OCI-LY3 (cell line): ENCODE results near the gene TFAP2A.

Experiments used
- H2AFZ ChIP-seq: fragments of 200-600, 300-600 bp; shearing (Covaris generic); 2 replicates; pipeline ENCODE4 v1.6.0; 2014; ENCODE audit warnings: antibody characterized with exemption, low read depth, low read length
- H3K27ac ChIP-seq: fragments of 200-600, 300-600 bp; sonication (generic); 2 replicates; pipeline ENCODE4 v1.5.1; 2014; ENCODE audit warnings: mild to moderate bottlenecking, low read length, moderate library complexity, mixed read lengths
- H3K27me3 ChIP-seq: fragments of 200-600, 300-600 bp; sonication (generic); 2 replicates; pipeline ENCODE4 v1.6.1; 2014; ENCODE audit warnings: low read depth, low read length, mixed read lengths
- H3K36me3 ChIP-seq: fragments of 200-600, 300-600 bp; sonication (generic); replicated peaks from 2 replicates; pipeline ENCODE3; 2014; ENCODE audit warnings: low read depth, low read length, mixed read lengths
- H3K4me1 ChIP-seq: fragments of 300-600, 200-600 bp; sonication (generic); 2 replicates; pipeline ENCODE4 v1.6.1; 2014; ENCODE audit warnings: low read length, mixed read lengths
- H3K4me2 ChIP-seq: fragments of 200-600, 300-600 bp; sonication (generic); 2 replicates; pipeline ENCODE4 v1.6.1; 2014; ENCODE audit warnings: low read length, mixed read lengths
- H3K4me3 ChIP-seq: fragments of 300-600, 200-600 bp; sonication (generic); 2 replicates; pipeline ENCODE4 v1.5.1; 2014; ENCODE audit warnings: antibody characterized with exemption, mild to moderate bottlenecking, low read length, moderate library complexity
- H3K79me2 ChIP-seq: fragments of 300-600, 200-600 bp; shearing (Covaris generic); 2 replicates; pipeline ENCODE4 v1.6.1; 2014; ENCODE audit warnings: mild to moderate bottlenecking, low read length, mixed read lengths
- H3K9ac ChIP-seq: fragments of 300-600, 200-600 bp; shearing (Covaris generic); 2 replicates; pipeline ENCODE4 v1.6.0; 2014; ENCODE audit warnings: mild to moderate bottlenecking, low read length, moderate library complexity
- H3K9me3 ChIP-seq: fragments of 200-600, 300-600 bp; shearing (Covaris generic); 2 replicates; pipeline ENCODE4 v1.6.1; 2014; ENCODE audit warnings: low read length, mixed read lengths; ENCODE audit not compliant: insufficient read depth
- H4K20me1 ChIP-seq: fragments of 200-600, 300-600 bp; sonication (generic); 2 replicates; pipeline ENCODE4 v1.6.1; 2016; ENCODE audit warnings: low read length, mixed read lengths; ENCODE audit not compliant: insufficient read depth
- CTCF ChIP-seq: fragments of 200-600, 300-600 bp; sonication (generic); IDR thresholded peaks from 2 replicates; pipeline ENCODE4 v1.5.1; 2014; ENCODE audit warnings: antibody characterized with exemption, low read length, low read depth
- EZH2phosphoT487 ChIP-seq: fragments of 200-600 bp; shearing (Covaris generic); IDR thresholded peaks from 2 replicates; pipeline ENCODE4 v1.6.1; 2018; ENCODE audit warnings: antibody characterized with exemption, mixed run types, low read depth

The TFAP2A gene

GRCh38 chr6:10414756-10415616 is at the start of gene TFAP2A:
Gene TFAP2A (minus strand): TSS chr6:10415074. CDS start chr6:10414991, 83 bp downstream.
- Histone ChIP-seq H3K36me3 (no peaks in the 10 kb centered on the region), H3K4me3 (no peak within 1 kb of the TSS), H4K20me1 (no peaks in the 10 kb centered on the region), H3K9ac (no peak within 1 kb of the TSS), H2AFZ (no peak within 1 kb of the TSS), H3K27ac (no peak within 1 kb of the TSS), H3K27me3 (no peaks in the 10 kb centered on the region), H3K4me1 (no peaks in the 10 kb centered on the region), H3K79me2 (no peaks in the 10 kb centered on the region), H3K4me2 (no peak within 1 kb of the TSS), H3K9me3 (no peaks in the 10 kb centered on the region)
- TF ChIP-seq CTCF = no peak
- no peak for TF ChIP-seq EZH2phosphoT487

GRCh38 chr6:10463491-10464481 is 48.9 kb upstream of the TFAP2A start:
- no peaks in the 10 kb centered on the region for H3K79me2 ChIP-seq
- H3K27me3 ChIP-seq = peaks cover 3% of the 10 kb centered on the region; the same call in 1 of the 2 replicates
- H3K4me2 ChIP-seq = peak overlapping the region; percentile 19
- no peaks in the 10 kb centered on the region for H3K36me3 ChIP-seq
- H2AFZ ChIP-seq = no peak overlapping the region
- H4K20me1 ChIP-seq = no peaks in the 10 kb centered on the region
- no peak overlapping the region for H3K27ac ChIP-seq
- H3K4me1 ChIP-seq = peaks cover 29% of the 10 kb centered on the region
- H3K4me3 ChIP-seq = peak overlapping the region; percentile 10; the same call in 1 of the 2 replicates
- no peaks in the 10 kb centered on the region for H3K9me3 ChIP-seq
- no peak for TF ChIP-seq EZH2phosphoT487
- no peak for TF ChIP-seq CTCF
- no peak overlapping the region for H3K9ac ChIP-seq

- no peaks in the 10 kb centered on the region for H4K20me1 ChIP-seq
- H3K4me1 ChIP-seq = peaks cover 29% of the 10 kb centered on the region
- TF ChIP-seq CTCF (no peak), EZH2phosphoT487 (no peak)
- no peak overlapping the region for H3K27ac ChIP-seq
- H3K27me3 ChIP-seq = peaks cover 3% of the 10 kb centered on the region; the same call in 1 of the 2 replicates
- peak overlapping the region; percentile 19 for H3K4me2 ChIP-seq
- H3K79me2 ChIP-seq = no peaks in the 10 kb centered on the region
- 0 out of 2 replicates have a peak overlapping the region, but pooled peaks have one; percentile 10 for H3K4me3 ChIP-seq
- no peaks in the 10 kb centered on the region for H3K36me3 ChIP-seq
- no peak overlapping the region for H2AFZ ChIP-seq
- no peaks in the 10 kb centered on the region for H3K9me3 ChIP-seq
- no peak overlapping the region for H3K9ac ChIP-seq
These were observed 48.2 kb upstream of the TFAP2A start for GRCh38 chr6:10463040-10463439.
